C1 segment of cervical spinal cord (tissue), 14 donors: ENCODE measurements around the gene RANBP17.
"Not testable (repeated sequence)": the region's sequence is repeated elsewhere in the genome, so short reads cannot be mapped to it uniquely, and the experiment has no call there.

ENCODE experiments used
- DNase-seq, 14 donors: peaks; one replicate each; lab custom pipeline; 2025; lab: John Stamatoyannopoulos, UW

The RANBP17 gene

DNA sequence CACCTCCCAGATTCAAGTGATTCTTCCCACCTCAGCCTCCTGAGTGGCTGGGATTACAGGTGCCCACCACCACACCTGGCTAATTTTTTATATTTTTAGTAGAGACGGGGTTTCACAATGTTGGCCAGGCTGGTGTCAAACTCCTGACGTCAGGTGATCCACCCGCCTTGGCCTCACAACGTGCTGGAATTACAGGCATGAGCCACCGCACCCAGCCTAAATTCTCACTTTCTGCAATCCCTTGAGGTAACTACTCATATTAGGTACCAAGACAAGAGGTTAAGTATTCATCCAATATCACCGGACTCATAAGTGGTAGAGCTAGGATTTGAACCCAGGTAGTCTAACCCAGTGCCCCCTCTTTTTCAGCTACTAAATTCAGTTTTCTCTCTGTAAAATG lies 436.1 kb downstream of the RANBP17 start:
- DNase-seq = not testable (repeated sequence)

DNA sequence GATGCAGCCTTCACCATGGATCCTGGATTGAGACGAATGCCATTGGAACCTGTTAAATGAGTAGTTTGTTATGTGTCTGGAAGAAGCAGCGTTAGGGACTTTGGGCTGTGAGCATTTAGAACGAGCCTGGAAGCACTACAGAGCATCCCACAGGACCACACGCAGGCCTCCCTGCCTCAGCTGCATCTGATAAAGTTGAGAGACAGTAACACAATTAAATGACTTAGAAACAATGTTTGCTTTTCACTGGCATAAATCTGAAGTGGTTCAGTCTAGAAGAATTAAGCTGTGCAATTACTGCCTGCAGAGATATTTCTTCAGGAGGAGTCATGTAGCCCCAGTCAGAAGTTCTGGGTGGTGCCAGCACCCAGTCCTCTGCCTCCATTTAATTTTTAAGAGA lies 437.4 kb downstream of the RANBP17 start:
- DNase-seq = no peak

DNA sequence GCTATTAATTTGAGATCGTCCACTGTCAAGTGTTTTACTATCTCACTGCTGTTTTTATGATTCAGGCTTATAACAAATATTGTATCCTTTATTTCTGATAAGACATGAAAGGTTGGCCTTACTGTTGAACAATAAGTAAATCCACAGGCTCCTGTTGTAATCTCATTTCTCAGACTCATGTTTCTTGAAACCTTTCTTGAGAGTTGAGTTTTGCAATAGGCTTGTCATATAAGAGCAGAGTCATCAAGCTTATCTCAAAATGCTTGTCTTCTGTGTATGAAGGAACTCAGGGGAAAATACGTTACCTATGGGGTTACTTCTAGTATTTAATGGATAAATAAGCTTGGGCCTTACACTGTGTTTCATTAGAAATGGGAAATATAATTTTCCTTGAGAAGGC lies 438.0 kb downstream of the RANBP17 start:
- DNase-seq = no peak

DNA sequence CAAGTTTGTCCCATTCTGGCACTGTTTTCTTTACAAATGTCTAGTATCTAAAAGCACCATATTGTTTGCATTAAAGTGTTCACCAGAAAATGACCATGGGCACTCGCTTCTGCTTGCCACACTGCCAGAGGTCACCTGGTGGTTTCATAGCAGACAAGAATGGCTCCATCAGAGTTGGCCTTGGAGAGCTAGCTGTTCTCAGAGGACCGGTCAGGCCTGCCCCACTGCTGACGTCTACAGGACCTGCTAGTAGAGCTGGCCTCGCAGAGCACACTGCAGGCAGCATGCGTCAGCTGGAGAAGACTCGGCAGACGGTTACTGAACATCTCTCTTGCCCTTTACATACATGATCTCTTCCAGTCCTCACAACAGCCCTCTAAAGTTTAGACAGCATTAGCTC lies 438.5 kb downstream of the RANBP17 start:
- peak in 1 of 14 donors; percentile 11 for DNase-seq

DNA sequence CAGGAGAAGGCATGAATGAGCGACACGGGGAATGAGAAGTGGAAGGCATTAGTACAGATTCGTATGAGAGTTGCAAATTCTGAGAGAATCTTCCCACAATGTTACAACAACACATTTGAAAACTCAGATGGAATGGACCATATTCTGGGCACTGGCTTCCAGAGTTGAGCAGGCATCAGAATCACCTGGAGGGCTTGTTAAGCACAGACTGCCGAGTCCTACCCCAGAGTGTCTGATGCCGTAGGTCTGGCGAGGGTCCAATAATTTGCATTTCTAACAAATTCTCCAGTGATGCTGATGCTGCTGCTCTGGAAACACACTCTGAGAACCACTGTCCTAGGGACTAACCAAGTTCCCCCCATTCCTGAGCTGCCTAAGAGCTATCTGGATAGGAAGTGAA lies 444.3 kb downstream of the RANBP17 start:
- peak in 1 of 14 donors; percentile 49 for DNase-seq

DNA sequence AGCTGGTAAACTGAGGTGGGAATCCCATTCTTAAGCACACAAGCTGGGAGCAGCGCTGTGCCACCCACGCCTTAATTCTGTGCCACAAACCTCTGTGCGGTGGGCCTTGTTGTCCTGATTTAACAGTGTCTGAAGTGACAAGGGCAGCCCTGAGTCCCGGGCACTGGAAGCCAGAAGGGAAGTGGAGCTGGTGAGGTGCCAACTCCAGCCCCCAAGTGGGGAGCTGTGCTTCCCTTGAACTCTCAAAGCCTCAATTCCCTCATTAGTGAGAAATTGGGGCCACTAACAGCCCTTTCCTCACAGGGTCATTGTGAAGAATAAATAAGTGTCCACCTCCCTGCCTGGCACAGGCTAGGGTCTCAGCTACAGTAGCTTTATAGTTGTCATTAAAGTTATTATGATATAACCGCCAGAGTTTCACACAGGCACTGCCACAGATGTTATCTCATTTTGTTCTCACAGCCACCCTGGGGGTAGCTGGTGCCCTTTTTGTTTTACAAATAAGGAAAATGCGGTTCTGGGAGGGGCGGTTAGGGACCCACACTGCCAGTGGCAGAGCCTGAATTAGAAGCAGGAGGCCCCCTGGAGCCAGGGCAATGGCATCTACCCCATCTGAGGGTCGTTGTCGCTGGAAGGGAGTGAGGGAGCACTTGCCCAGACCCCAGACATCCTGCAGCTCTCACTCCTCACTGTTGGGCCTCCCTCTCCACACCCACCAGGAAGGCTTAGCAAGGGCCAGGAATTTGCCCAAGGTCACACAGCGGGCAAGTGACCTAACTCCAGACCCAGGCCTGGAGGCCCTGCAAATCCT lies 445.2 kb downstream of the RANBP17 start:
- DNase-seq = peak in 1 of 14 donors; percentile 50

DNA sequence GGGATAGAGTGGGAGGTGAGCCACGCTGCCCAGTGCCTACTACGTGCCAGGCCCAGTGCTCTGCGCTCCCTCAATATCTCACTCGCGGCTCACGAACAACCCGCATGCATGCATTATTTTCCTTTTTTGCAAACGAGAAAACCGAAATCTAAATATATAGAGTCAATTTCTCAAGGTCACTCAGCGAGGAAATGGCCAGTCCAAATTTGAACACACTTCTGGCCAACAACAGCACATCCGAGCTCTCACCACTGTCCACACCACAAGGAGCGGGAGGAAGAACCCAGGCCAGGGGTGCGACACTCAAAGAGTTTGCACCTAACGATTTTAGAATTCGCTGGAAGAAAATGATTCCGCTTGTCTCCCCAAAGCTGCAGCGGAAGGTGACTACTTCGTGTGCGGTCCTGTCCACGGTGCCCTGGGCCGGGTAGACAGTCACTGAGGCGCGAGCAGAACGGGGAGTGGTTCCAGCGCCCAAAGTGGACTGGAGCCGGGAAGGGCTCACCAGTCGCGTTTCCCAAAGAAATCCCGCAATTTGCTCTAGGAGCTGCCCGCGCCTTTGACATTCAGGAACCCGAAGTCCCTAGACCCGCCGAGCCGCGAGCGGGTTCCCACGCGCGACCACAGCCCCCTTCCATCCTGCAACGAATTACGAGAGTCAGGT lies 446.1 kb downstream of the RANBP17 start:
- DNase-seq = peak in 1 of 14 donors; percentile 58

DNA sequence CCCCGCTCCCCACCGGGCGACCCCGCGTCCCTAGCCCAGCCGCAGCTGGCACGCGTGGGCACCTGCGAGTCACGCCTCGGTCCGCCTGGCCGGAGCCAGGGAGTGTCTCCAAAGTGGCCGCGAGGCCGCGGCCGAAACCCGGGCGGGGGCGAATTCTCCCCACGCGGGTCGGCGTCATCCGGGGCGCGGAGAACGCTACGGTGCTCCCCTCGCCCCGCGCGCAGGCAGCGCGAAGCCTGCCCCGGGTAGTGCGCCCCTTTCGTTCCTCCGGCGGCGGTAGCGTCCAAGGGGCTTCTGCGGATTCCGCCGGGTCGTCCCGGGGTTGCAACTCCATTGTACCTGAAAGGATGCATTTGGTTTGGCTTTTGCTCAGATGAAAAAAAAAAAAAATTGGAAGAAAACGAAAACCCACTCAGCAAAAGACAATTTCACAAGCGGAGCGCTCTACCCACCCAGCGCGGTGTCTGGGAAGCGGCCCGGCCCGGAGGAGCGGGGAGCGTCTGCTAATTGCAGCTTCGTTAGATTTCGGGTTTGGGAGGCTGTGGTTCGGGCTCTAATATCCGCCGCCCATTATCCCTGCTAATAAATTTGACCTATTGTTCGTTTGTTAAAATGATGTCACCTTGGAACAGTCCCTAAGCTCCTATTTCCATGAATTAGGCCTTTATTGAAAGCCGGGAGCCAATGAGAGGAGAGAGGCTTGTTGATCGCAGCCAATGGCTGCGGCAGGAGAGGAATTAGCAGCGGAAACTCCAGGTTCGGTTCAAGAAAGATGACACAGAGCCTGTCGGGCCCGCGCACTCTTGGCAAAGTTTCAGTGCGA lies 446.8 kb downstream of the RANBP17 start, which contains the start of gene TLX3:
TLX3 (plus strand) TSS at position 796 of the 823 bp plus-strand sequence. CDS start 118 bp downstream, outside the sequence.
- DNase-seq = peak in 2 of 14 donors; percentile 38 to 98

DNA sequence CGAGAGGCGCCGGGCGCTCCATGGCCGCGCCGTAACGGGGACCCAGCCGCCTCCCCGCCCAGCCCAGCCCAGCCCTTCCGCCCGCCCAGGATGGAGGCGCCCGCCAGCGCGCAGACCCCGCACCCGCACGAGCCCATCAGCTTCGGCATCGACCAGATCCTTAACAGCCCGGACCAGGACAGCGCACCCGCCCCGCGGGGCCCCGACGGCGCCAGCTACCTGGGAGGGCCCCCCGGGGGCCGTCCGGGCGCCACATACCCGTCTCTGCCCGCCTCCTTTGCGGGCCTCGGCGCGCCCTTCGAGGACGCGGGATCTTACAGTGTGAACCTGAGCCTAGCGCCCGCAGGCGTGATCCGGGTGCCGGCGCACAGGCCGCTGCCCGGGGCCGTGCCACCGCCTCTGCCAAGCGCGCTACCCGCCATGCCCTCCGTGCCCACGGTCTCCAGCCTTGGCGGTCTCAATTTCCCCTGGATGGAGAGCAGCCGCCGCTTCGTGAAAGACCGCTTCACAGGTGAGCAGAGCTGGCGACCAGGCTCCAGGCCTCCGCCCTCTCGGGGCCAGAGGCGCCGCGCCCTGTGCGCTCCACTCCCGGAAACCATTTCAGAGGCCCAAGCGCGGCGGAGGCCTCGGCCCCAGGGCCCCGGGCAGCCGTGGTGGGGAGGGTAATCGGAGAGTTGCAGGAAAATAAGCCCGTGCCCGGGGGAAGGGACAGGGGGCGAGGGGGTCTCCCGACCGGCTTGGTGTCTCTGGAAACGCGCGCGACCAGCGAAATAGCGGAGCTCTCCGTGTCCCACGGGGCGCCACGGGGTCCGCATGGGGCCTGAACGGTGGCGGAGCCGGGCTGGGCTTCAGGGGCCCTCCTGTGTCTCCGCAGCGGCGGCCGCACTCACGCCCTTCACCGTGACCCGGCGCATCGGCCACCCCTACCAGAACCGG lies 447.7 kb downstream of the RANBP17 start:
- peak in 1 of 14 donors; percentile 63 for DNase-seq

DNA sequence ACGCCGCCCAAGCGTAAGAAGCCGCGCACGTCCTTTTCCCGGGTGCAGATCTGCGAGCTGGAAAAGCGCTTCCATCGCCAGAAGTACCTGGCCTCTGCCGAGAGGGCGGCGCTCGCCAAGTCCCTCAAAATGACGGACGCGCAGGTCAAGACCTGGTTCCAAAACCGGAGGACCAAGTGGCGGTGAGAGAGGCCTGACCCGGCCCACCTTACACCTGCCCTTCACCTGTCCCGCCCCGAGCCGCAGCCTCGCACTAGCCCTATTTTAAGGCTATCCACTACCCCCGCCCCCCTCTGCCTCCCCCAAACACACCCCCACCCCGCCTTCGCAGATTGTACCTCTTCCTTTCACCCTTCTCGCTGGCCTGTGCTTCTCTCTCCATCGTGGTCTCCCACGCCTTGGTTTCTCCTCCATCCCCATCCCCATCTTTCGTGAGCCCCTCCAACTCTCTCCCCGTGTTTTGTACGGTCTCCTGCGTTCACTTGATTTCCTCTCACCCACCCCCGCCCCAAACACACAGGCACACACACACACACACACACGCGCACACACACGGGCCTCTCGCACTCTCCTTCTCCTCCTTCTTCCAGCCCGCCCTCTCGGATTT lies 448.5 kb downstream of the RANBP17 start:
- DNase-seq = peak in 2 of 14 donors; percentile 2 to 60

DNA sequence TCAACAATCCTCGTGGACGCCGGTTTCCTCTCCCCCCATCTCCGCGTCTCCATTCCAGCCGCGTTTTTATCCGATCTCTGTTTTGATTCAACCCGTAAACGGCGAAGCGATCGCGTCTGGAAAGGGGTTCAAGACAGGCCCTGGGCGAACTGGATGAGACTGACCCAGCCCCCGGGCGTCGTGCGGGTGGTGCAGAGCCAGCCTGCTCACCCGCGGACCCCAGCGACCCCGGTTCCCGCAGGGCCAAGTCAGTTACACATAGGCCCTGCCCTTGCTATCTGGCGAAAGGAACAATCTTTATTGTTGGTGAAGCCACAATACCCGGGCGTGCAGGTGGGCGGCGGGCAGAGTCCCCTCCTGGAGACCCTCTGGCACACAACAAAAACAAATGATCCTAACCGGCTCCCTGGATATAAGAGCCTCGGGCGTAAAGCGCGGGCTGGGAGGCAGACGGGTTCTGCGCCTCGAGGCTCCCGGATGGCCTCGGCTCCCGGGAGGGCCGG lies 449.1 kb downstream of the RANBP17 start:
- no peak for DNase-seq

DNA sequence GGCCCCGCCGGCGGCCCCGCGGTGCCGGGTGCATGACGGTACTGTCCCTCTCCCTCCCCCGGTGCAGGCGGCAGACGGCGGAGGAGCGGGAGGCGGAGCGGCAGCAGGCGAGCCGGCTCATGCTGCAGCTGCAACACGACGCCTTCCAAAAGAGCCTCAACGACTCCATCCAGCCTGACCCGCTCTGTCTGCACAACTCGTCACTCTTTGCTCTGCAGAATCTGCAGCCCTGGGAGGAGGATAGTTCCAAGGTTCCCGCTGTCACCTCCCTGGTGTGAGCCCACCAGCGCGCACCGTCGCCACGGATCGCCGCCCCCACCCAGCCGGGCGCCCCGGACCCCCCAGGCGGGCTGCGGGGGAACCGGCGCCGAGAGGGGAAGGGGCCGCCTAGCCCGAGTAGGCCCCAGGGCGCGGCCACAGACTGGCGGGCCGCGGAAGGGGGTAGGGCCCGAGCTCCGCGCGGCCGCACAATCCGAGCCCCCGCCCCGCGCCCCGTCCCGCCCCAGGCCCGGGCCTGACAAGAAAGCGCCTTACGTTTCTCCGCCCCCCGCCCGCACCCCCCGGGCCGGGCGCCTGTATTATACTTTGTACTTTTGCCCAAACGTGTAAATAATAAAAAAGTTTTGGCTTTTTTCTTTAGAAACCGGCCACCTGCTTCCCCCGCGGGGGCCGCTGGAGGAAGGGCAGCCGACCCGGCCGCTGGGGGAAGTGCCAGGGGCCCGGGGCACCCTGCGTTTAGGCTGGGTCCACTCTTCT lies 449.7 kb downstream of the RANBP17 start:
- peak in 1 of 14 donors; percentile 51 for DNase-seq

DNA sequence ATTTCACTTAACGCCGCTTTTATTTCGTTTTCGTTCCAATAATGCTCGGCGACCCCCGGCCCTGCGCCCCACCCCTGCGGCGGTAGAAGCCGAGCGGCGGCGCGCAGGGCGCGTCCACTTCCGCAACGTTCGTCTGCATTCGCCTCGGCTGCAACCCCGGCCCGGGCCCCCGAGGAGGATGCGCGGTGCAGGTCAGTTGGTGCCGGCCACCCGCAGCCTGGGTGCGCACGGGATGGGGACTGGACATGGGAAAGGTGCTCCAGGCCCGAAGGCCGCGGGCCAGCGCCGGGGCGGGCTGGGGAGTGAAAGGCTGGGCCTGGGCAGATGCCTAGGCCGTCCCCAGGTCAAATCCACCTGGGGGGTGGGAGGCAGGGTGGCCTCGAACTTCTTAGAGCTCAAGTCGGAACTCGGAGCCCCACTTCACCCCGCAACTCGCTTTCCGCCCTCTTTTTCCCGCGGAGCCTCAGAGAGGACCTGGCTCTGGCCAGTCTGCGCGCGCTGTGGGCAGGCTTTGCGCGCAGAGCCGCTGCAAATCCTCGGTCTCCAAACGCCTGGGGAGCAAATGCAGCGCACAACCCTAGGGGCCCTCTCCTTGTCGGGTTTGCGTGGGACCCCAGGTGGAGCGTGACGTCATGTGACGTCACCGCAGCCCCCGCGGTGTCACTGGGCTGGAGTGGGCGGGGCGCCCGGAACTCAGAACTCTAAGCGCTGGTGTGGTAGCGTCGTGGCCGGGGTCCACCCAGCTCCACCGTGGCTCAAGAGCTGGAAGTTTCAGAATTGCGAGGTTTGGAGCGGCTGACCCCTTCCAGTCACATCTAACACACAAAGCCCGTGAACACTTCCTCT lies 450.5 kb downstream of the RANBP17 start:
- peak in 1 of 14 donors; percentile 57 for DNase-seq

DNA sequence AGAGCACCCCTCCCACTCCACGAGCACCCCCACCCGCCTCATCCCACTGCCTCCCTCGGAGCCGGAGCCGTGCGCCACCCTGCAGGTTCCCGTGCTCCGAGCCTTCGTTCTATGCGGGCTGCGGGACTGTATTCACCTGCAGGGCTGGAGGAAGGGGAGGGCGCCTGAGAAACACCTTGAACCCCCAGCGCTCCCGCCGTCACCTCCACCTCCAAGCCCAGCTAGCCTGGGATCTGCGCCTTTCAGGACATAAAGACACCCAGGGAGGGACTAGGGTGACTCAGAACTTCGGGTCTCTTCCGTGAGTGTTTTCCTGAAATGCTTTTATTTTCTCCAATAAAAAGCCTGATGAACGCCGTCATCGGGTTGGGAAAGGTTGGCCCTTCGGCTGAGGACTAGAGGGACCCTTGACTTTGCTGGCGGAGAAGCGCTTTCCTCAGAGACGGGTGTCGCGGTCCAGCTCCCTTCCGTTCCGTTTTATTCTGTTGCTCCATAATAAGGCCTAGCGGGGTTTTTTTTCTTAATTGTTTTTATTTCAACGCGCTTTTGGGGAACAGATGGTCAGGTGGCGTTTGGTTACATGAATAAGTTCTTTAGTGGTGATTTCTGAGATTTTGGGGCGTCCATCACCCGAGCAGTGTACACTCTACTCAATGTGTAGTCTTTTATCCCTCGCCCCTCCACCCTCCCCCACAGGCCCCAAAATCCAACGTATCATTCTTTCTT lies 451.8 kb downstream of the RANBP17 start:
- DNase-seq = peak in 1 of 14 donors; percentile 54

DNA sequence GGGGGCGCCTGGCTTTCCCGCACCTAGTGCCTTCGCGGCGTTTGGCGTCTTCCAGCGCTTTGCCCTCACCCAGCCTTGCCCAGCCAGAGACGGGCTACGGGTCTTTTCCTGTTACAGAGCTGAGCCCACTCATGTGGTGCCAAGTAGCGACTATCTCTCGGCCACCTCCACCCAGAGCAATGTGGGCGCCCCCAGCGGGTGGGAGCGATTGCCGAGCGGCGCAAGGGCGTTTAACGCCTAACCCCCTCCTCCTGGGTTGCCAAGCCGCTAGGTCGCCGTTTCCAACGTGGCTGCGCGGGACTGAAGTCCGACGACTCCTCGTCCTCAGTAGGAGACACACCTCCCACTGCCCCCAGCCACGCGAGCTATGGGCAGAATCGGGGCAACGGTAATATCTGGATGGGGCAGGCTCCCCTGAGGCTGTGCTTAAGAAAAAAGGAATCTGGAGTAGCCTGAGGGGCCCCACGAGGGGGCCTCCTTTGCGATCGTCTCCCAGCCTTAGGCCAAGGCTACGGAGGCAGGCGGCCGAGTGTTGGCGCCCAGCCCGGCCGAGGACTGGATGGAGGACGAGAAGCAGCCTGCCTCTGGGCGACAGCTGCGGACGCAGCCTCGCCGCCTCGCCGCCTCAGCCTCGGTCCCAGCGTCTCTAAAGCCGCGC lies 453.0 kb downstream of the RANBP17 start:
- DNase-seq = peak in 2 of 14 donors; percentile 7 to 51

DNA sequence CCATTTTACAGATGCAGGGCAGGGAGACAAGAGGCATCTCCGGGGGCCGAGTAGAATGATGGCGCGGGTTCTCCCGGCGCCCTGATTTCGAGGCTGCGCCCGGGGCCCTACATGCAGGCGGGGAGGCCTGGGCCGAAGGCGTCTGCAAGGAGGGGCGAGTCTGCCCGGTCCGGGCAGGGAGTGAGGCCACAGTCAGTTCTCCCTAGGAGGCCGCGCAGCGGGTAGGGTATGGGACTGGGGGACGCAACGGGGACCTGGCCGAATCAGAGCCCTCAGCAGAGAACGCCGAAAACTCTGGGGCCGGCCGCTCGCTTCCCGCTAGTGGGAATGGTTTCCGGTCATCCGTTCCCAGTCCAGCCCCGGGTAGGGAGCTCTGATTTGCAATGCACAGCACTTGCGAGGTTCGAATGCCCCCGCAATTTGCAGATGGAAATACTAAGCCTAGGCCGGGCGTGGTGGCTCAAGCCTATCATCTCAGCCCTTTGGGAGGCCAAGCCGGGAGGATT lies 453.6 kb downstream of the RANBP17 start:
- DNase-seq = peak in 1 of 14 donors; percentile 50

DNA sequence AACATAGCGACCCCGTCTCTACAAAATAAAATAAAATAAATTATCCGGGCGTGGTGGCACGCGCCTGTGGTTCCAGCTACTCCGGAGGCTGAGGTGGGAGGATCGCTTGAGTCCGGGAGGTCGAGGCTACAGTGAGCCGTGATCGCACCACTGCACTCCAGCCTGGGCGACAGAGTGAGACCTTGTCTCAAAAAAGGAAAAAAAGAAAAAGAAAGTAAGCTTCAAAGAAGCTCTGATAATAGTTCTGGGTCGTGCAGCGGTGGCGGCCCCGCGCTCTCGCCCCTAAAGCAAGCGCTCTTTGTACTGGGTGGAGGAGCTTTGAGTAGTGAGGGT lies 454.1 kb downstream of the RANBP17 start:
- DNase-seq = no peak
